GM23338 (cell line): ENCODE results near the gene MAN1C1. TPM values are rescaled to one million over a fixed set of nuclear protein-coding genes. Genes with fewer than 3 reads are reported as not detected.

Source experiments
- ATAC-seq: fragments of 200-7000 bp; cut with Tn5 transposase; 3 replicates; pipeline ENCODE4 v1.9.1; 2020
- DNase-seq: peaks from one replicate; pipeline ENCODE4 v3.0.0-alpha.2; 2015; ENCODE audit warnings: low spot score
- H2AFZ ChIP-seq: fragments of 200-600 bp; sonication (generic); 2 replicates; pipeline ENCODE4 v1.8.0; 2016; ENCODE audit warnings: antibody characterized with exemption, mild to moderate bottlenecking, moderate library complexity
- H3F3A ChIP-seq: fragments of 200-600 bp; sonication (generic); replicated peaks from 2 replicates; pipeline ENCODE4 v1.8.0; 2017; ENCODE audit warnings: antibody characterized with exemption, mixed run types, low read depth
- H3K27ac ChIP-seq: fragments of 200-600 bp; sonication (generic); 2 replicates; pipeline ENCODE4 v1.6.1; 2016; ENCODE audit warnings: low read depth
- H3K27me3 ChIP-seq: fragments of 200-600 bp; sonication (generic); 2 replicates; pipeline ENCODE4 v1.8.0; 2016; ENCODE audit warnings: mild to moderate bottlenecking, mixed run types, moderate library complexity; ENCODE audit not compliant: insufficient read depth
- H3K36me3 ChIP-seq: fragments of 200-600 bp; sonication (generic); 2 replicates; pipeline ENCODE4 v1.8.0; 2016; ENCODE audit warnings: mild to moderate bottlenecking; ENCODE audit not compliant: insufficient read depth
- H3K4me1 ChIP-seq: fragments of 200-600 bp; sonication (generic); 2 replicates; pipeline ENCODE4 v1.8.0; 2016; ENCODE audit warnings: mild to moderate bottlenecking, moderate library complexity; ENCODE audit not compliant: insufficient read depth
- H3K4me2 ChIP-seq: fragments of 200-600 bp; sonication (generic); 2 replicates; pipeline ENCODE4 v1.7.1; 2017; ENCODE audit warnings: mixed run types
- H3K4me3 ChIP-seq: fragments of 200-600 bp; sonication (generic); 2 replicates; pipeline ENCODE4 v1.6.1; 2016; ENCODE audit warnings: mixed run types
- H3K79me2 ChIP-seq: fragments of 200-600 bp; sonication (generic); replicated peaks from 2 replicates; pipeline ENCODE4 v1.8.0; 2017; ENCODE audit warnings: mild to moderate bottlenecking; ENCODE audit not compliant: insufficient read depth
- H3K9me2 ChIP-seq: fragments of 200-600 bp; sonication (generic); 2 replicates; pipeline ENCODE4 v1.8.0; 2017; ENCODE audit not compliant: insufficient read depth
- H4K20me1 ChIP-seq: fragments of 200-600 bp; sonication (generic); replicated peaks from 2 replicates; pipeline ENCODE4 v1.8.0; 2017; ENCODE audit warnings: mild to moderate bottlenecking; ENCODE audit not compliant: insufficient read depth
- H3K27ac Mint-ChIP-seq: 2 replicates; pipeline ENCODE4 v1.8.0; 2020; ENCODE audit warnings: inconsistent platforms, mild to moderate bottlenecking, moderate library complexity, mixed read lengths
- H3K27me3 Mint-ChIP-seq: 3 replicates; pipeline ENCODE4 v1.8.0; 2022; ENCODE audit warnings: low read depth, mild to moderate bottlenecking, moderate library complexity, mixed read lengths, inconsistent platforms; ENCODE audit not compliant: insufficient read depth, poor library complexity
- H3K36me3 Mint-ChIP-seq: 3 replicates; pipeline ENCODE4 v1.8.0; 2021; ENCODE audit warnings: low read depth, mild to moderate bottlenecking, inconsistent platforms, moderate library complexity, mixed read lengths
- H3K4me1 Mint-ChIP-seq: 3 replicates; pipeline ENCODE4 v1.8.0; 2020; ENCODE audit warnings: mild to moderate bottlenecking, inconsistent platforms, mixed read lengths
- H3K4me3 Mint-ChIP-seq: 3 replicates; pipeline ENCODE4 v1.8.0; 2021; ENCODE audit warnings: moderate library complexity, mild to moderate bottlenecking, inconsistent platforms, mixed read lengths
- H3K9me3 Mint-ChIP-seq: 3 replicates; pipeline ENCODE4 v1.8.0; 2020; ENCODE audit warnings: moderate library complexity, mild to moderate bottlenecking, inconsistent platforms, mixed read lengths
- CREB1 ChIP-seq: fragments of 250-450 bp; sonication (Bioruptor Pico); IDR thresholded peaks from 2 replicates; pipeline ENCODE4 v1.5.0; 2020; ENCODE audit warnings: low read depth, mild to moderate bottlenecking, moderate library complexity
- CTCF ChIP-seq, 2 experiments: fragments of 200-600 bp in 1 of 2; sonication (generic) in 1 of 2; conservative IDR thresholded peaks; 2 replicates each; pipeline versions ENCODE4 v1.5.1 to v1.6.1; 2016 to 2017; ENCODE audit warnings: antibody characterized with exemption in 2 of 2, low read depth in 2 of 2, mild to moderate bottlenecking in 2 of 2, moderate library complexity in 1 of 2
- ETS1 ChIP-seq: IDR thresholded peaks from 2 replicates; pipeline ENCODE4 v1.6.1; 2016; ENCODE audit warnings: antibody characterized with exemption
- EZH2 ChIP-seq: fragments of 200-600 bp; sonication (generic); IDR thresholded peaks from one replicate; pipeline ENCODE4 v1.8.0; 2017; ENCODE audit warnings: antibody characterized with exemption, mild to moderate bottlenecking, low read depth; ENCODE audit not compliant: unreplicated experiment
- EZH2phosphoT487 ChIP-seq: fragments of 200-600 bp; sonication (generic); IDR thresholded peaks from one replicate; pipeline ENCODE4 v1.8.1; 2018; ENCODE audit warnings: antibody characterized with exemption; ENCODE audit not compliant: unreplicated experiment
- JUNB ChIP-seq: IDR thresholded peaks from one replicate; pipeline ENCODE4 v1.6.1; 2016; ENCODE audit warnings: antibody characterized with exemption; ENCODE audit not compliant: unreplicated experiment
- NANOG ChIP-seq: IDR thresholded peaks from 2 replicates; pipeline ENCODE4 v1.6.1; 2016; ENCODE audit warnings: antibody characterized with exemption, borderline replicate concordance
- POLR2AphosphoS5 ChIP-seq: IDR thresholded peaks from 2 replicates; pipeline ENCODE4 v1.6.1; 2016; ENCODE audit warnings: antibody characterized with exemption, low read depth
- REST ChIP-seq: IDR thresholded peaks from one replicate; pipeline ENCODE4 v1.6.1; 2018; ENCODE audit warnings: antibody characterized with exemption; ENCODE audit not compliant: unreplicated experiment
- STAT1 ChIP-seq: IDR thresholded peaks from one replicate; pipeline ENCODE4 v1.6.1; 2016; ENCODE audit warnings: antibody characterized with exemption; ENCODE audit not compliant: unreplicated experiment
- ZNF114 ChIP-seq: fragments of 250-450 bp; sonication (Bioruptor Pico); IDR thresholded peaks from 2 replicates; pipeline ENCODE4 v1.5.0; 2020; ENCODE audit warnings: mild to moderate bottlenecking, moderate library complexity
- ZNF331 ChIP-seq: fragments of 250-450 bp; sonication (Bioruptor Pico); IDR thresholded peaks from 2 replicates; pipeline ENCODE4 v1.5.0; 2020; ENCODE audit warnings: low read depth, mild to moderate bottlenecking, moderate library complexity
- ZNF462 ChIP-seq: fragments of 250-450 bp; sonication (Bioruptor Pico); IDR thresholded peaks from 2 replicates; pipeline ENCODE4 v1.5.0; 2020; ENCODE audit warnings: mild to moderate bottlenecking, moderate library complexity
- polyA plus RNA-seq: library from polyadenylated mRNA; unstranded; fragments of >200 nt; fragmentation: Nextera tagmentation; extraction: Ambion mirVana; gene quantifications from 2 replicates; pipeline ENCODE4 v1.2.1, GENCODE V29; 2016
- total RNA-seq: library from RNA; depleted of rRNA; stranded (reverse); fragments of >200 nt; shearing (Covaris generic); gene quantifications from 2 replicates; pipeline ENCODE4 v1.2.3, GENCODE V29; 2014

The MAN1C1 gene
- total and polyA plus RNA-seq, 2 experiments from 2014 or later: 5.4 to 13.6 TPM

- H4K20me1 ChIP-seq: peaks cover 3% of the 10 kb centered on the region; the same call in 1 of the 2 replicates
- Mint-ChIP-seq H3K9me3 (no peaks in the 10 kb centered on the region), H3K4me3 (peak overlapping the region; percentile 23; the same call in 1 of the 3 replicates), H3K27me3 (peaks cover 5% of the 10 kb centered on the region), H3K4me1 (peaks cover 27% of the 10 kb centered on the region), H3K36me3 (peaks cover 20% of the 10 kb centered on the region), H3K27ac (no peak overlapping the region)
- DNase-seq (no peak), ATAC-seq (no peak)
- no peak for TF ChIP-seq EZH2phosphoT487
- TF ChIP-seq STAT1: no peak
- TF ChIP-seq ZNF462 (CRISPR knock-in tag): no peak
- TF ChIP-seq ZNF114 (CRISPR knock-in tag): no peak
- no peak for TF ChIP-seq REST
- TF ChIP-seq CREB1 (CRISPR knock-in tag): no peak
- no peak for TF ChIP-seq CTCF (conservative IDR thresholded peaks at IDR 0.05; ENCODE audit: low read depth in 2 of 2)
- TF ChIP-seq ETS1: no peak
- no peak for TF ChIP-seq JUNB
- no peak for TF ChIP-seq EZH2
- no peak for TF ChIP-seq POLR2AphosphoS5
- no peak for TF ChIP-seq ZNF331 (CRISPR knock-in tag)
- no peak for TF ChIP-seq NANOG
- H3K27ac ChIP-seq: no peak overlapping the region
- H3K36me3 ChIP-seq: no peaks in the 10 kb centered on the region
- peaks cover 4% of the 10 kb centered on the region; the same call in 1 of the 2 replicates for H3F3A ChIP-seq
- no peak overlapping the region for H2AFZ ChIP-seq
- H3K27me3 ChIP-seq: no peaks in the 10 kb centered on the region
- H3K79me2 ChIP-seq: peaks cover 7% of the 10 kb centered on the region; the same call in 1 of the 2 replicates
- no peaks in the 10 kb centered on the region for H3K9me2 ChIP-seq
- no peak overlapping the region for H3K4me2 ChIP-seq
- H3K4me1 ChIP-seq: peaks cover 8% of the 10 kb centered on the region
- no peak overlapping the region for H3K4me3 ChIP-seq
Measured at GRCh38 chr1:25802915-25803314, 186.3 kb downstream of the MAN1C1 start.
